Choroid plexus epithelial cell (primary cell): ENCODE results near the gene CPSF4.

Experiments
- DNase-seq: peaks from one replicate; pipeline ENCODE4 v3.0.0-alpha.2; 2010; ENCODE audit warnings: low read depth
- H3K4me3 ChIP-seq: 2 replicates; pipeline ENCODE4 v1.5.1; 2011; ENCODE audit warnings: low read depth, mild to moderate bottlenecking, control low read depth, low read length, moderate library complexity
- TF ChIP-seq, protein P1 (sequence below): conservative IDR thresholded peaks from 2 replicates; pipeline ENCODE4 v1.5.1; 2011; ENCODE audit warnings: low read depth, mild to moderate bottlenecking, control low read depth, inconsistent platforms, low read length, moderate library complexity

The CPSF4 gene

DNA sequence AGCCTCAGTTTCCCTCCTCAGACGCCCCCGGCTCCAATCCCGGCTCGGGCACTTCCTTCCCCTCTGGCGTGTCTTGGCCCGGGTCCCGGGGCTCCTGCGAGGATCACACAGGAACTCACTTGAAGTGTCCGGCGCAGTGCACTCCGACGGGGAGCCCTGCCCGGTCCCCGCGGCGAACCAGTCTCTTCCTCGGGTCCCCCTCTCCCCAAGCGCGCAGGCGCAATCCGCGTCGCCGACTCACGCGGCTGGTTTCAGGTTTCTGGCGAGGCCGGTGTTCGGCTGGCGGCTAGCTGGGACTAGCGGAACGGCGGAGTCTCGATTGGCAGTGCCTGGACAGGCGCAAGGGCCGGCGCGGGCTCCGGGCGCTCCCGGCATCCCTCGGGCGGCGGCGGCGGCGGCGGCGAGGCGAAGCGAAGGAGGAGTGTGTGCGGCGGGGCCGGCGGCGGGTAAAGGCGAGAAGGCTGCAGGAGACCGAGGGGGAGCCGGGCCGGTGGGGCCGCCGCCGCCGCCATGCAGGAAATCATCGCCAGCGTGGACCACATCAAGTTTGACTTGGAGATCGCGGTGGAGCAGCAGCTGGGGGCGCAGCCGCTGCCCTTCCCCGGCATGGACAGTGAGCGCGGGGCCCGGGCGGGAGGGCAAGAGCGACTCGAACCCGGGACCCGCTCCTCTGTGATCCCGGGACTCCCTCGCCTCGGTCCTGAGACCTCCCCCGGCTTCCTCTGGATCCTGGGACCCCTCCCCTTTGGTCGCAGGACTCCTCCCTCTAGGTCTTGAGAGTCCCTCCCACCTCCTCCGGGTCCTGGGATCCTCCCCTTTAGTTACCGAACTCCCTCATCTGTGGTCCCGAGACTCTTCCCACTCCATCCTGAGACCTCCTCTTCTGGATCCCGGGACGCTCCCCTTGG is at the start of gene CPSF4, which contains the start of gene PTCD1:
TSS of gene CPSF4 (plus strand) at position 371 of the 908 bp plus-strand sequence. CDS start at position 511, 140 bp downstream.
TSS of gene PTCD1 (minus strand) at position 226 of the 908 bp plus-strand sequence. CDS start 3,556 bp downstream, outside the sequence.
- TF ChIP-seq, protein P1, sequence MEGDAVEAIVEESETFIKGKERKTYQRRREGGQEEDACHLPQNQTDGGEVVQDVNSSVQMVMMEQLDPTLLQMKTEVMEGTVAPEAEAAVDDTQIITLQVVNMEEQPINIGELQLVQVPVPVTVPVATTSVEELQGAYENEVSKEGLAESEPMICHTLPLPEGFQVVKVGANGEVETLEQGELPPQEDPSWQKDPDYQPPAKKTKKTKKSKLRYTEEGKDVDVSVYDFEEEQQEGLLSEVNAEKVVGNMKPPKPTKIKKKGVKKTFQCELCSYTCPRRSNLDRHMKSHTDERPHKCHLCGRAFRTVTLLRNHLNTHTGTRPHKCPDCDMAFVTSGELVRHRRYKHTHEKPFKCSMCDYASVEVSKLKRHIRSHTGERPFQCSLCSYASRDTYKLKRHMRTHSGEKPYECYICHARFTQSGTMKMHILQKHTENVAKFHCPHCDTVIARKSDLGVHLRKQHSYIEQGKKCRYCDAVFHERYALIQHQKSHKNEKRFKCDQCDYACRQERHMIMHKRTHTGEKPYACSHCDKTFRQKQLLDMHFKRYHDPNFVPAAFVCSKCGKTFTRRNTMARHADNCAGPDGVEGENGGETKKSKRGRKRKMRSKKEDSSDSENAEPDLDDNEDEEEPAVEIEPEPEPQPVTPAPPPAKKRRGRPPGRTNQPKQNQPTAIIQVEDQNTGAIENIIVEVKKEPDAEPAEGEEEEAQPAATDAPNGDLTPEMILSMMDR = no peak
- peak; percentile 96 for DNase-seq

DNA sequence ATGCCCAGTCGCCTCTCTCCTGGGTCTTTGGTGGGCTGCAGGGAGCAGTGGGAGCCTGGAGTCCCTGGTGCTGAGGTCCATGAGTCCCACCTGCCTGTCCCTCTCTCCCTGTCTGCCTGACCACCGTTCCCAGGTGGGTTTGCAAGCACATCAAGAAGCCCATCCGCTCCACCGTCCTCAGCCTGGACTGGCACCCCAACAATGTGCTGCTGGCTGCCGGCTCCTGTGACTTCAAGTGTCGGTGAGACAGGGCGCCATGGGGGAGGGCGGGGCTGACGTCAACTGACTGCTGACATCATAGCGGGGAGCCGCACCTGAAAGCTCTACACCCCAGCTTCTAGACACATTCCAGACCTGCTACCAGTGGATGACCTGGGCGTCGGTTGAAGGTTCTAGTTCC is 49.0 kb upstream of the CPSF4 start:
- no peak overlapping the region for H3K4me3 ChIP-seq
- TF ChIP-seq, protein P1 = no peak
- DNase-seq = no peak

More for the DNA sequence above, at the start of gene CPSF4, which contains the start of gene PTCD1:
- peak within 1 kb of the TSS; percentile 96 for H3K4me3 ChIP-seq

DNA sequence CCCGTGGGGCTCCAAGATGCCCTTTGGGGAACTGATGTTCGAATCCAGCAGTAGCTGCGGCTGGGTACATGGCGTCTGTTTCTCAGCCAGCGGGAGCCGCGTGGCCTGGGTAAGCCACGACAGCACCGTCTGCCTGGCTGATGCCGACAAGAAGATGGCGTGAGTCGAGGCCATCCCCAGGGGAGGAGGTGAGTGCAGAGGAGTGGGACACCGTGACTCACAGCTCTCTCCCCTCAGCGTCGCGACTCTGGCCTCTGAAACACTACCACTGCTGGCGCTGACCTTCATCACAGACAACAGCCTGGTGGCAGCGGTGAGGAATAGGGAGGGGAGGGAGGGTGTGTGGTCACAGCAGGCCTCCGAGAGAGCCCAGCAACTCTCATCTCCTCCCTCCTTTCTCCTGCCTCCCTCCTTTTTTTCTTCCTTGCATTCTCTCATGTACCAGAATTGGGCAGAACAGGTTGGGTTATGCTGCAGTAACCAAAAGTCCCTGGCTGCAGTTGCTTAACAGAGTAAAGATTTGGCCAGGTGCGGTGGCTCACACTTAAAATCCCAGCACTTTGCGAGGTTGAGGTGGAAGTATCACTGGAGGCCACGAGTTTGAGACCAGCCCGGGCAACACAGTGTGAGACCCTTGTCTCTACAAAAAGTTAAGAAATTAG is 47.7 kb upstream of the CPSF4 start:
- TF ChIP-seq, protein P1 = no peak
- no peak for DNase-seq
- no peak overlapping the region for H3K4me3 ChIP-seq

DNA sequence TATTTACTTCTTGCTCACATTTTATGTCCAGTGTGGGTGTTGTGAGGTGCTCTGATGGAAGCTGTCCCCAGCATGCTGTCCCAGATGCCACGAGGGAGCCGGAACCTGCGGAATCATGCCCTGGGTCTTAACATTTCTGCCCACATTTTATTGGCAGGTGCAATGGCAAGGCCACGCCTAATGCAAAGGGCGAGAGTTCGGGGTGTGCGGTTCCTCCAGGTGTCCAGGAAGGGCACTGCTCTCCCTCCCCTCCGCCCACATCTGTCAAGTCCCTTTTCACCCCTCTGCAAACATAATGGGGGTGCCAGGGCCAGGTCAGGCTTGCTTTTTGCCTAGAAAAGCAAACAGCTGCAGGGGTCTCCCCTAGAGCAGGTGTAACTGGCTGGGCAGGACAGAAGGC is 46.7 kb upstream of the CPSF4 start:
- no peak overlapping the region for H3K4me3 ChIP-seq
- TF ChIP-seq, protein P1 = no peak
- no peak for DNase-seq

DNA sequence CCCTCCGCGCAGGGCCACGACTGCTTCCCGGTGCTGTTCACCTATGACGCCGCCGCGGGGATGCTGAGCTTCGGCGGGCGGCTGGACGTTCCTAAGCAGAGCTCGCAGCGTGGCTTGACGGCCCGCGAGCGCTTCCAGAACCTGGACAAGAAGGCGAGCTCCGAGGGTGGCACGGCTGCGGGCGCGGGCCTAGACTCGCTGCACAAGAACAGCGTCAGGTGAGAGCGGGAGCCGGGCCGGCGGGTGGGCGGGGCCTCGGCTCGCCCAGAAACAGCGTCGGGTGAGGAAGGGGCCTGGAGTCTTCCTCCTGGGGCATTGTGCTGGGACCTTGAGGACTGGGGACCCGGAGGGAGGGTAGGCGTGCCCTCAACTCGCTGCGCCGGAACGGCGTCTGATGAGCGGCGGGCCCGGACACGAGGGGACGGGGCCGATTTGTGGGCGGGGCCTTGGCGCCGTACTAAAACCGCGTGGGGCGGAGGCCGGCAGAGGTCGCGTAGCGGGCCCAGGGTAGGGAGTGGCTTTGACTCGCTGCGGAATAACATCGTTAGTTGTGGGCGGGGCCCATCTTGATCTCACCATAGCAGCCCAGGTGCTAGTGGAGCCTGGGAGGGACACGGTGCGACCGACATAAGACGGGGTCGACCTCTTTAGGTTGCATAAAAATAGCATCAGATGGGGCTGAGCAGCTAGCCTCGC is 45.9 kb upstream of the CPSF4 start:
- TF ChIP-seq, protein P1 = no peak
- H3K4me3 ChIP-seq = peak overlapping the region; percentile 59
- peak; percentile 77 for DNase-seq

DNA sequence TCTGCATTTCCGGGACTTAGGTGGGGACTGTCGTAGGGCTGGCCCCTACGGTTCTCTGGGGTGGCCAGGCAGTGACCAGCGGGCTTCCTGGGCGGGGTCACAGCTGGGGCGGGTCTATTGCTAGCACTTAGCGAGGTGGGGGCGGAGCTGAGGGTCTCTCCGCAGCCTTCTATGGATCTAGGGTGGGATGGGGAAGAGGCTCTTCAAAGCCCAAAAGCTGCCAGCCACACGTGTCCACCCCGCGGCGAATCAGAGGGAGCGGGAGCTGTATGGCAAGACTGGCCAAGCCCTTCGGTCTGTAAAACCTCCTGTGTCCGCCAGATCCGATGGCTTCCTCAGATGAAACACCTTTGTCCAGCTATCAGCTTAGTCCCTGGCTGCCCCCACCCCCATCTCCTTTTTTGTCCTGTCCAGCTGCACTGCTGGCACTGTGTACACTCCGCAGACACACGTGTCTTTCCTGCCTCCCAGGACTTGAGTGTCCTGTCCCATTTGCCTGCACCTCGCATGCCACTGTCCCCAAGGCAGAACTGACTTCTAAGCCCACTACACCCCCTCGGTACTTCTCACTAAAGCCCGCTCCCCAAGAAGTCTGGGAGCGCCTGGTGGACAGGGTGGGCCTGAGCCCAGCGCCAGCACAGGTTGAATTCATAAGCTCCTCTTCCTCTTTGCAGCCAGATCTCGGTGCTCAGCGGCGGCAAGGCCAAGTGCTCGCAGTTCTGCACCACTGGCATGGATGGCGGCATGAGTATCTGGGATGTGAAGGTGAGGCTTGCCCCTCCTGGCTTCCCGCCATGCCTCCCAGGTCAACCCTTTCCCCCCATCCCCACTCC is 45.2 kb upstream of the CPSF4 start:
- TF ChIP-seq, protein P1 = no peak
- peak overlapping the region; percentile 59 for H3K4me3 ChIP-seq
- no peak for DNase-seq
